Activated B cell treated with CpG ODN at 0.5 μM for 24 hours (primary cell): ENCODE results near the gene ADAMTS12. TPM values are rescaled to one million over a fixed set of nuclear protein-coding genes. Genes with fewer than 3 reads are reported as not detected.

Experiments
- ATAC-seq: fragments of 200-7000 bp; cut with Tn5 transposase; one replicate; pipeline ENCODE4 v1.10.0; 2021; ENCODE audit warnings: low read depth, mild to moderate bottlenecking, moderate library complexity
- CTCF ChIA-PET: fragments of 350-600 bp; sonication (Branson Sonifier 250); formaldehyde crosslinking; loops from one replicate; lab custom pipeline; 2021; ENCODE audit warnings: antibody characterized with exemption; lab: Charles Lee
- POLR2A ChIA-PET: fragments of 350-600 bp; sonication (Branson Sonifier 250); formaldehyde crosslinking; loops from one replicate; lab custom pipeline; 2021; ENCODE audit warnings: antibody characterized with exemption; lab: Charles Lee
- DNase-seq: peaks from one replicate; pipeline ENCODE4 v3.0.0; 2022
- H3K27ac Mint-ChIP-seq: one replicate; pipeline ENCODE4 v1.8.0; 2020; ENCODE audit warnings: mixed read lengths
- H3K27me3 Mint-ChIP-seq: one replicate; pipeline ENCODE4 v1.8.0; 2021; ENCODE audit warnings: mixed read lengths
- H3K36me3 Mint-ChIP-seq: one replicate; pipeline ENCODE4 v1.8.0; 2021; ENCODE audit warnings: low read depth, mixed read lengths
- H3K4me1 Mint-ChIP-seq: one replicate; pipeline ENCODE4 v1.8.0; 2021; ENCODE audit warnings: mixed read lengths
- H3K4me3 Mint-ChIP-seq: one replicate; pipeline ENCODE4 v1.8.0; 2020; ENCODE audit warnings: mild to moderate bottlenecking, mixed read lengths
- H3K9me3 Mint-ChIP-seq: one replicate; pipeline ENCODE4 v1.8.0; 2020; ENCODE audit warnings: mixed read lengths
- CTCF ChIP-seq: fragments of 200-600 bp; IDR thresholded peaks from one replicate; pipeline ENCODE4 v1.8.0; 2022; ENCODE audit warnings: antibody characterized with exemption, mild to moderate bottlenecking
- intact Hi-C: fragments of 100-400 bp; cut with micrococcal nuclease; formaldehyde crosslinking; loops from one replicate; pipeline ENCODE4 v1.15.1; 2024
- total RNA-seq: library from RNA; stranded (reverse); gene quantifications from 2 replicates; pipeline ENCODE4 v1.2.3, GENCODE V29; 2022

ADAMTS12 gene
- total RNA-seq, 1 donor from 2014 or later = not detected

DNA sequence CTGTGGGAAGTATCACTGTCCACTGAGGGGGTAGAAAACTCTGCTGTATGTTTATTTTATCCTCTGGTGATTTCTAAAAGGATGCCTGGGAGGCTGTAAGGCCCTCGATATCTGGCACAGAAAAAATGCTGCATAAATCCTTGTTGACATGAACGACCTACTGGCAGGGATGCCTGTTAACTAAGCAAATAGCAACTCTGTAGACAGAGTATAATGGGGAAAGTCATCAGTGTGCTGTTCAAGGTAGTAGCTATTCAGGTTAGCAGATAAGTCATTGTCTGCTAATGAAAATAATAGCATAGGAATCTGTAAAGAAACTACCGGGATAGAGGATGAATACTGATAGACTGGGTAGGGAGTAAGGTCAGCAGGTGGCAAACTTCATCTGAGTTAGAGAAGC lies 256.2 kb downstream of the ADAMTS12 start:
- H3K36me3 Mint-ChIP-seq = no peaks in the 10 kb centered on the region
- no peak for TF ChIP-seq CTCF
- H3K27me3 Mint-ChIP-seq = no peaks in the 10 kb centered on the region
- intact Hi-C loops = no loop called here
- POLR2A ChIA-PET = no interaction called here
- CTCF ChIA-PET = no interaction called here
- no peaks in the 10 kb centered on the region for H3K9me3 Mint-ChIP-seq
- DNase-seq (no peak), ATAC-seq (no peak)
- peaks cover 4% of the 10 kb centered on the region for H3K4me1 Mint-ChIP-seq
- H3K4me3 Mint-ChIP-seq = no peak overlapping the region
- H3K27ac Mint-ChIP-seq = no peak overlapping the region

GRCh38 chr5:33633699-33634098 lies 258.1 kb downstream of the ADAMTS12 start:
- Mint-ChIP-seq H3K9me3 (no peaks in the 10 kb centered on the region), H3K4me3 (no peak overlapping the region), H3K36me3 (no peaks in the 10 kb centered on the region), H3K27me3 (no peaks in the 10 kb centered on the region), H3K4me1 (peaks cover 4% of the 10 kb centered on the region), H3K27ac (no peak overlapping the region)
- intact Hi-C loops = no loop called here
- ATAC-seq (no peak), DNase-seq (no peak)
- POLR2A ChIA-PET = no interaction called here
- TF ChIP-seq CTCF = no peak
- CTCF ChIA-PET = no interaction called here

DNA sequence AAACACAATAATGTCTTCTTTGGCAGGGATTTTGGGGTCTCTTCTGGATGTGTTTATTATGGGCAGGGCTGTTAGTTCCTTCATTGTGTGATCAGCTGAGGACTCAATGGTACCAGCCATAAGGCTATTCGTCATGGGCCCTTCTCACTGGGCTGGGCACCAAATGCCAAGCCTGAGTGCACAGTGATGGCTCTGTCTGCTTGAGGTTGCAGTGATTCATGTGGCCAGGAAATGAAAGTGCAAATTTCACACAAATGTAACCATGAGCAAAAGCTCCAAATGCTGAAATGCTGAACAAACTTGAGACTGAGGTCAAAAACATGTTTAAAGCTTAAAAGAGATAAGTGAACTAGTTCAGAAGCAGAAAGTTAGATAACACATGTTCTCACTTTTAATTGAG lies 260.0 kb downstream of the ADAMTS12 start:
- Mint-ChIP-seq H3K27me3 (no peaks in the 10 kb centered on the region), H3K4me1 (peaks cover 4% of the 10 kb centered on the region), H3K27ac (no peak overlapping the region), H3K9me3 (no peaks in the 10 kb centered on the region), H3K36me3 (no peaks in the 10 kb centered on the region), H3K4me3 (no peak overlapping the region)
- ChIA-PET CTCF (no interaction called here), POLR2A (no interaction called here)
- intact Hi-C loops = no loop called here
- no peak for ATAC-seq
- TF ChIP-seq CTCF = no peak
- no peak for DNase-seq

GRCh38 chr5:33631139-33631538 lies 260.7 kb downstream of the ADAMTS12 start:
- DNase-seq (no peak), ATAC-seq (no peak)
- intact Hi-C loops = no loop called here
- peaks cover 4% of the 10 kb centered on the region for H3K4me1 Mint-ChIP-seq
- ChIA-PET CTCF (no interaction called here), POLR2A (no interaction called here)
- no peaks in the 10 kb centered on the region for H3K9me3 Mint-ChIP-seq
- no peaks in the 10 kb centered on the region for H3K36me3 Mint-ChIP-seq
- no peaks in the 10 kb centered on the region for H3K27me3 Mint-ChIP-seq
- no peak overlapping the region for H3K4me3 Mint-ChIP-seq
- H3K27ac Mint-ChIP-seq = no peak overlapping the region
- no peak for TF ChIP-seq CTCF

GRCh38 chr5:33629999-33630398 lies 261.8 kb downstream of the ADAMTS12 start:
- H3K27me3 Mint-ChIP-seq = no peaks in the 10 kb centered on the region
- H3K27ac Mint-ChIP-seq = no peak overlapping the region
- DNase-seq (no peak), ATAC-seq (no peak)
- CTCF ChIA-PET = no interaction called here
- POLR2A ChIA-PET = no interaction called here
- TF ChIP-seq CTCF = no peak
- H3K36me3 Mint-ChIP-seq = no peaks in the 10 kb centered on the region
- peaks cover 4% of the 10 kb centered on the region for H3K4me1 Mint-ChIP-seq
- no peaks in the 10 kb centered on the region for H3K9me3 Mint-ChIP-seq
- H3K4me3 Mint-ChIP-seq = no peak overlapping the region
- intact Hi-C loops = no loop called here
